Panc1 (cell line): ENCODE data around the gene NRCAM.

ENCODE experiments used
- POLR2AphosphoS5 ChIP-seq: IDR thresholded peaks from 2 replicates; pipeline ENCODE4 v1.6.1; 2012; ENCODE audit warnings: mild to moderate bottlenecking, low read depth, low read length, moderate library complexity
- TF ChIP-seq, protein P1 (sequence below): fragments of 450-650 bp; IDR thresholded peaks from 2 replicates; pipeline ENCODE4 v1.5.1; 2017; ENCODE audit warnings: mild to moderate bottlenecking

DNA sequence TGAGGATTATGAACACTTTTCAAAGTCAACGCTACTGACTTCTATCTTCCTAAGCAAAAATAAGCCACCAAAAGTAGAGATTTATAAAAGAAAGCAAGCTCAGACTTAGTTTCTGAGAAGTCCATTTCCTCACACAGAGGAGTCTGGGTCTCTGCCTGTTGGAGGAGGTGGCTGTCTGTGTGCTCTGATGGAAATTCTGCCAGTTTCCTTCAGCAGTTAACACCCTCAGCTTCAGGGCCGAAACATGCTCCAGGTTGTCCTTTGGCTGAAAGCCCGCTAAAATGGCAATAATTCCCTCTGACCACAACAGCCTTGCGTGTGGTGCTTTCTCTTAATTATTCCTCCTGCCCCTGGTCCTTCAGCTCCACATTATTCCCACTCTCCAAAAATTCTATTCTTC, 198.3 kb downstream of the NRCAM start:
- TF ChIP-seq, protein P1, sequence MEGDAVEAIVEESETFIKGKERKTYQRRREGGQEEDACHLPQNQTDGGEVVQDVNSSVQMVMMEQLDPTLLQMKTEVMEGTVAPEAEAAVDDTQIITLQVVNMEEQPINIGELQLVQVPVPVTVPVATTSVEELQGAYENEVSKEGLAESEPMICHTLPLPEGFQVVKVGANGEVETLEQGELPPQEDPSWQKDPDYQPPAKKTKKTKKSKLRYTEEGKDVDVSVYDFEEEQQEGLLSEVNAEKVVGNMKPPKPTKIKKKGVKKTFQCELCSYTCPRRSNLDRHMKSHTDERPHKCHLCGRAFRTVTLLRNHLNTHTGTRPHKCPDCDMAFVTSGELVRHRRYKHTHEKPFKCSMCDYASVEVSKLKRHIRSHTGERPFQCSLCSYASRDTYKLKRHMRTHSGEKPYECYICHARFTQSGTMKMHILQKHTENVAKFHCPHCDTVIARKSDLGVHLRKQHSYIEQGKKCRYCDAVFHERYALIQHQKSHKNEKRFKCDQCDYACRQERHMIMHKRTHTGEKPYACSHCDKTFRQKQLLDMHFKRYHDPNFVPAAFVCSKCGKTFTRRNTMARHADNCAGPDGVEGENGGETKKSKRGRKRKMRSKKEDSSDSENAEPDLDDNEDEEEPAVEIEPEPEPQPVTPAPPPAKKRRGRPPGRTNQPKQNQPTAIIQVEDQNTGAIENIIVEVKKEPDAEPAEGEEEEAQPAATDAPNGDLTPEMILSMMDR, result no peak
- TF ChIP-seq POLR2AphosphoS5, result no peak
